ENCODE results near the gene CACNB2. TPM values are rescaled to one million over a fixed set of nuclear protein-coding genes. Genes with fewer than 3 reads are reported as not detected.

The CACNB2 gene
- total RNA-seq, 2 donors from 2014 or later, result 1.9 to 4.6 TPM

DNA sequence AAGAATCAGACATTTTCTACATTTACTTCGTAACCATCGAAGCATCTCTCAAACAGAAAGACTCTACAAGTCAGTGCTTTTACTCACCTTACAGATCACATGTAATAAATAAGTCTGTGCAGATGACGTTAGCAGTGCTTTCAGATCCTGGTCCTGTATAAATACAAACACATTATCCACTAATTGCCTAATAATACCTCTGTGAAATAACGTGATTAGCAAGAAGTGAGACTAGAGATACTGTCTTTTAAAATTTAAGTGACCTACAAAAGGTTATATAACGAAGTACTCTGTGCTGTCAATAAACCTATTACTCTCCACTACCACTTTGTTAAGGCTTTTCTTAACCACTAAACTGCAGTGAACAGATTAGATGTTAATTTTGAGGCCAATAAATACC, 264.3 kb downstream of the CACNB2 start:
- Mint-ChIP-seq H3K27me3 (ENCODE audit: insufficient read depth) (peaks cover 12% of the 10 kb centered on the region), H3K27ac (no peak overlapping the region), H3K4me1 (peaks cover 16% of the 10 kb centered on the region), H3K36me3 (ENCODE audit: low read depth) (no peaks in the 10 kb centered on the region), H3K4me3 (no peak overlapping the region), H3K9me3 (no peaks in the 10 kb centered on the region)
- H3K9ac ChIP-seq (ENCODE audit: extremely low read depth, low read length, poor library complexity, severe bottlenecking), result no peak overlapping the region
- peaks cover 15% of the 10 kb centered on the region for H3K27me3 ChIP-seq (ENCODE audit: control insufficient read depth, insufficient read depth, low read length, poor library complexity, severe bottlenecking)
- H3K4me1 ChIP-seq (ENCODE audit: control insufficient read depth, insufficient read depth, low read length), result no peaks in the 10 kb centered on the region
- H3K4me3 ChIP-seq (ENCODE audit: low read length), result no peak overlapping the region
- no peak overlapping the region for H3K27ac ChIP-seq (ENCODE audit: low read depth, low read length)
- TF ChIP-seq, protein P1, sequence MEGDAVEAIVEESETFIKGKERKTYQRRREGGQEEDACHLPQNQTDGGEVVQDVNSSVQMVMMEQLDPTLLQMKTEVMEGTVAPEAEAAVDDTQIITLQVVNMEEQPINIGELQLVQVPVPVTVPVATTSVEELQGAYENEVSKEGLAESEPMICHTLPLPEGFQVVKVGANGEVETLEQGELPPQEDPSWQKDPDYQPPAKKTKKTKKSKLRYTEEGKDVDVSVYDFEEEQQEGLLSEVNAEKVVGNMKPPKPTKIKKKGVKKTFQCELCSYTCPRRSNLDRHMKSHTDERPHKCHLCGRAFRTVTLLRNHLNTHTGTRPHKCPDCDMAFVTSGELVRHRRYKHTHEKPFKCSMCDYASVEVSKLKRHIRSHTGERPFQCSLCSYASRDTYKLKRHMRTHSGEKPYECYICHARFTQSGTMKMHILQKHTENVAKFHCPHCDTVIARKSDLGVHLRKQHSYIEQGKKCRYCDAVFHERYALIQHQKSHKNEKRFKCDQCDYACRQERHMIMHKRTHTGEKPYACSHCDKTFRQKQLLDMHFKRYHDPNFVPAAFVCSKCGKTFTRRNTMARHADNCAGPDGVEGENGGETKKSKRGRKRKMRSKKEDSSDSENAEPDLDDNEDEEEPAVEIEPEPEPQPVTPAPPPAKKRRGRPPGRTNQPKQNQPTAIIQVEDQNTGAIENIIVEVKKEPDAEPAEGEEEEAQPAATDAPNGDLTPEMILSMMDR (conservative IDR thresholded peaks at IDR 0.05), result no peak
- no peaks in the 10 kb centered on the region for H3K36me3 ChIP-seq (ENCODE audit: control insufficient read depth, insufficient read depth, low read length)
- H3K9me3 ChIP-seq (ENCODE audit: control insufficient read depth, low read length), result no peaks in the 10 kb centered on the region
- no peak for DNase-seq
- 85 to 95% methylated on average over 3 to 5 of the region's 5 CpGs for WGBS, 2 experiments (ENCODE audit: insufficient coverage in 1 of 2, insufficient read length in 1 of 2)

DNA sequence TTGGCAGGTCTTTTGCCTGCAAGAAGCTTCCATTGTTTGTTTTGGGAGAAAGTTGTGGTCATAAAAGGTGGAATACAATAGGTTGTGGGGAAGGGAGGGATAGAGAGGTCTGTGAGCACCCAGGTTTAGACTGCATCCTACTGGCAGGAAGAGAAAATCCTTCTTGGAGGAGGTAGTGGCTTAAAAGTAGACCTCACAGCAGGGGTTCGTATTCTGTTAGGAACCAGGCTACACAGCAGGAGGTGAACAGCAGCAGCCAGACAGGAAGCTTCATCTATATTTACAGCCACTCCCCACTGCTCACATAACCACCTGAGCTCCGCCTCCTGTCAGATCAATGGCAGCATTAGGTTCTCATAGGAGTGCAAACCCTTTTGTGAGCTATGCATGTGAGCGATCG, 265.9 kb downstream of the CACNB2 start:
- Histone ChIP-seq H3K36me3 (ENCODE audit: control insufficient read depth, insufficient read depth, low read length) (no peaks in the 10 kb centered on the region), H3K9me3 (ENCODE audit: control insufficient read depth, low read length) (no peaks in the 10 kb centered on the region), H3K27me3 (ENCODE audit: control insufficient read depth, insufficient read depth, low read length, poor library complexity, severe bottlenecking) (peaks cover 15% of the 10 kb centered on the region), H3K27ac (ENCODE audit: low read depth, low read length) (no peak overlapping the region), H3K4me1 (ENCODE audit: control insufficient read depth, insufficient read depth, low read length) (no peaks in the 10 kb centered on the region), H3K4me3 (ENCODE audit: low read length) (no peak overlapping the region), H3K9ac (ENCODE audit: extremely low read depth, low read length, poor library complexity, severe bottlenecking) (no peak overlapping the region)
- H3K4me3 Mint-ChIP-seq, result no peak overlapping the region
- H3K27me3 Mint-ChIP-seq (ENCODE audit: insufficient read depth), result peaks cover 9% of the 10 kb centered on the region
- WGBS, 2 experiments (ENCODE audit: insufficient coverage in 1 of 2, insufficient read length in 1 of 2), result 93 to 100% methylated on average over 3 to 4 of the region's 4 CpGs
- no peak overlapping the region for H3K27ac Mint-ChIP-seq
- TF ChIP-seq, protein P1 (conservative IDR thresholded peaks at IDR 0.05), result no peak
- no peaks in the 10 kb centered on the region for H3K36me3 Mint-ChIP-seq (ENCODE audit: low read depth)
- peaks cover 7% of the 10 kb centered on the region for H3K4me1 Mint-ChIP-seq
- peak; percentile 49 for DNase-seq
- no peaks in the 10 kb centered on the region for H3K9me3 Mint-ChIP-seq

DNA sequence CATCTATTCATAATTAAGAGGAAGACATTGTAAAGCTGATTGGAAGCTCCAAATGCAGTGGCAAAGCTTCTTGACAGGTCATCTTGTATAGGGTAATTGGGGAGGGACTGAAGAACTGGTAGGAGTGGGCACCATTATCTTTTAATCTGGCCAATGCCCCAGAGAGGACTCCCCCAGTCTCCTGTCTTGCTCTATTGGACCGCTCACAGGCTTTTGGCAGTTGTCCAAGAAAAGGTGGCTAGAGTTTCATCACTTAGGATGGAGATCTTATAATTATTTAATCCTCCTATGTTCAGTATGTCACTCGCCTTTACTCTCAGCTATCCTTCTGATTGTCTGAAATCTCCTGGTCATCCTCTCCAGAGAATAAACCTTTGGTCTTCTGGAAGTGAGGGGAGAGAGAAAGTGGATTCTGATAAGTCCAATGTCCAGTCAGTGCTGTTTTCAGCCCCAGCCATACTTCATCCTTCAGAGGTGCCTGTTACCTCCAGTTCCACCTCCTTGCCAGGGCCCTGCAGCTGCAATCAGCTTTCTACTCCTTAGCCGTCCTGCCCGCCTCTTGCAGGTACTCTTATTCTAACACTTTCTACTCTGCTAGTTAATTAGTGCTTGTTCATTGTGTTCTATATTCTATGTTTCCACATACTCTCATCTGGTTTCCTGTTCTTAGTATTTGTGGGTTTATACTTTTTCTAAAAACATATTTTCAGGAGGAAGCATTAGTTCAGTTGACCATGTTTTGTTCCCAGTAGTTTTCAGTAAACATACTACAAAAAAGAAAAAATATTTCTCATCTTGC, 269.6 kb downstream of the CACNB2 start:
- no peak for DNase-seq
- Histone ChIP-seq H3K9ac (ENCODE audit: extremely low read depth, low read length, poor library complexity, severe bottlenecking) (no peak overlapping the region), H3K27me3 (ENCODE audit: control insufficient read depth, insufficient read depth, low read length, poor library complexity, severe bottlenecking) (no peaks in the 10 kb centered on the region), H3K27ac (ENCODE audit: low read depth, low read length) (no peak overlapping the region), H3K4me1 (ENCODE audit: control insufficient read depth, insufficient read depth, low read length) (no peaks in the 10 kb centered on the region), H3K4me3 (ENCODE audit: low read length) (no peak overlapping the region), H3K9me3 (ENCODE audit: control insufficient read depth, low read length) (no peaks in the 10 kb centered on the region), H3K36me3 (ENCODE audit: control insufficient read depth, insufficient read depth, low read length) (no peaks in the 10 kb centered on the region)
- no peak overlapping the region for H3K4me3 Mint-ChIP-seq
- H3K27me3 Mint-ChIP-seq (ENCODE audit: insufficient read depth), result no peaks in the 10 kb centered on the region
- H3K27ac Mint-ChIP-seq, result no peak overlapping the region
- TF ChIP-seq, protein P1 (conservative IDR thresholded peaks at IDR 0.05), result no peak
- 91 to 100% methylated on average over 1 to 3 of the region's 4 CpGs for WGBS, 2 experiments (ENCODE audit: insufficient coverage in 1 of 2, insufficient read length in 1 of 2)
- peaks cover 5% of the 10 kb centered on the region for H3K4me1 Mint-ChIP-seq
- no peaks in the 10 kb centered on the region for H3K9me3 Mint-ChIP-seq
- H3K36me3 Mint-ChIP-seq (ENCODE audit: low read depth), result no peaks in the 10 kb centered on the region

All from endodermal cell (in vitro differentiated cells).